GM21390 (cell line): ENCODE measurements around the gene PCDHGA9.
"Not testable (repeated sequence)": the region's sequence is repeated elsewhere in the genome, so short reads cannot be mapped to it uniquely, and the experiment has no call there.

Experiments
- ATAC-seq: cut with Tn5 transposase; IDR thresholded peaks from one replicate; pipeline ENCODE4 v1.9.1; 2021; ENCODE audit not compliant: unreplicated experiment

Gene PCDHGA9

DNA sequence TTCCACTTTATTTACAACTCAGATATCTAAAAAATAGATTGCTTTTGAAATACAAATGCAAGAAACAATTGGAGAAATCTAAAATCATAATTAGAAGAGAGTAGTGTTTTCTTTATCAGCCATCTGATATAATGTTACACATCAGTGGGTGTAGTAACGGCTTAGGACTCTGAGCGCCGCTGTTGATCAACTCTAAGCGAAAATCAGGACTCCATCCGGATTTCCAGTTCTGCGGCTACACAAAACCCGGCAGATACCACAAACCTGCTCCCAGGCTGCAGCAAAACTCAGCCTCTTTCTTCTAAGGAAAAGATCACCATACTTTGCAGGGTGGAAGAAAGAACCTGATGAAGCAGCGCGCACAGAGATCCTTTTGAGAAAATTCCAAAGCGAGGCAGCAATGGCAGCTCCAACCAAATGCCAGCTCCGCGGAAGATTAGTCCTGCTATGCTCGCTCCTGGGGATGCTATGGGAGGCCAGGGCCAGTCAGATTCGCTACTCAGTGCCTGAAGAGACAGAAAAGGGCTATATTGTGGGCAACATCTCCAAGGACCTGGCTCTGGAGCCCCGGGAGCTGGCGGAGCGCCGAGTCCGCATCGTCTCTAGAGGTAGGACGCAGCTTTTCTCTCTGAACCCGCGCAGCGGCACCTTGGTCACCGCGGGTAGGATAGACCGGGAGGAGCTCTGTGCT is at the start of gene PCDHGA9:
Gene PCDHGA9 (plus strand): TSS at position 226 of the 691 bp plus-strand sequence. CDS start 175 bp downstream, at position 401.
- ATAC-seq: peak; percentile 55

DNA sequence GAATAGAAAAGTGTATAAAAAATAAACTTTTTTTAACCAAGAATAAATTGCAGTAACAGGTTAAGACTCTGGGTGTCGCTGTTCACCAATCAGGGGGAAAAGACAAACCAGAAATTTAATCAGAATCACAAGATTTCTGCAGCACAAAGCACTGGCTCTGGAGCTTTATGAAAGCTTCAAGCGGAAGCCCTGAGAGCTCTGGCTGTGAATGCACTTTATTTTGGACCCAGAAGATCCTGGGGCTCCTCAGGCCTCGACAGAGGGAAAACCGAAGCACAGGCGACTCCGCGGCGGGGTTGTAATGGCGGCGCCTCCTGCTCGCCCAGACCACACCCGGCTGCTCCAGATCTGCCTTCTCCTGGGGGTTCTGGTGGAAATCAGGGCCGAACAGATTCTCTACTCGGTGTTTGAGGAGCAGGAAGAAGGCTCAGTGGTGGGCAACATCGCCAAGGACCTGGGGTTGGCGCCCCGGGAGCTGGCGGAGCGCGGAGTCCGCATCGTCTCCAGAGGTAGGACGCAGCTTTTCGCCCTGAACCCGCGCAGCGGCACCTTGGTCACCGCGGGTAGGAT is 47.6 kb upstream of the PCDHGA9 start, which contains the start of gene PCDHGA4:
Gene PCDHGA4 (plus strand): TSS at position 122 of the 570 bp plus-strand sequence. CDS start 87 bp downstream, at position 209.
- ATAC-seq: no peak

DNA sequence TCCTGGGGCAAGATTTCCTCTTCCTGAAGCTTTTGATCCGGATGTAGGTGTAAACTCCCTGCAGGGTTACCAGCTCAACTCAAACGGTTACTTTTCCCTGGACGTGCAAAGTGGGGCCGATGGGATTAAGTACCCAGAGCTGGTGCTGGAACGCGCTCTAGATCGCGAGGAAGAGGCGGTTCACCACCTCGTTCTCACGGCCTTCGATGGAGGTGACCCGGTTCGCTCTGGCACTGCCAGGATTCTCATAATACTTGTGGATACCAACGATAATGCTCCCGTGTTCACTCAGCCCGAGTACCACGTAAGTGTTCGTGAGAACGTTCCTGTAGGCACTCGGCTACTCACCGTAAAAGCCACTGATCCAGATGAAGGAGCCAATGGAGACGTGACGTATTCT is 46.9 kb upstream of the PCDHGA9 start:
- no peak for ATAC-seq

DNA sequence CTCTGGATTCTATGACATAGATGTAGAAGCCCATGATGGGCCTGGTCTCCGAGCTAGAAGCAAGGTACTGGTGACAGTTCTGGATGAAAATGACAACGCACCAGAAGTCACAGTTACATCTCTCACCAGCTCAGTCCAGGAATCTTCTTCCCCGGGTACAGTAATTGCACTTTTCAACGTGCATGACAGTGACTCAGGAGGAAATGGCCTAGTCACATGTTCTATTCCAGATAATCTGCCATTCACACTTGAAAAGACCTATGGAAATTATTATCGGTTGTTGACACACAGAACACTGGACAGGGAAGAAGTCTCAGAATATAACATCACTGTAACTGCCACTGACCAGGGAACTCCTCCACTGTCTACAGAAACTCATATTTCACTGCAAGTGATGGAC is 46.4 kb upstream of the PCDHGA9 start:
- no peak for ATAC-seq

DNA sequence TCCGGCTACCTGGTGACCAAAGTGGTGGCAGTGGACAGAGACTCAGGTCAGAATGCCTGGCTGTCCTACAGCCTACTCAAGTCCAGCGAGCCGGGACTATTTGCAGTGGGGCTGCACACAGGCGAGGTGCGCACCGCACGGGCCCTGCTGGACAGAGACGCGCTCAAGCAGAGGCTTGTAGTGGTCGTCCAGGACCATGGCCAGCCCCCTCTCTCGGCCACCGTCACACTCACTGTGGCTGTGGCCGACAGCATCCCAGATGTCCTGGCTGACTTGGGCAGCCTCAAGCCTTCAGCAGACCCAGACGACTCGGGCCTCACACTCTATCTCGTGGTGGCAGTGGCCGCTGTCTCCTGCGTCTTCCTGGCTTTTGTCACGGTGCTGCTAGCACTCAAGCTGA is 45.6 kb upstream of the PCDHGA9 start:
- ATAC-seq: no peak

DNA sequence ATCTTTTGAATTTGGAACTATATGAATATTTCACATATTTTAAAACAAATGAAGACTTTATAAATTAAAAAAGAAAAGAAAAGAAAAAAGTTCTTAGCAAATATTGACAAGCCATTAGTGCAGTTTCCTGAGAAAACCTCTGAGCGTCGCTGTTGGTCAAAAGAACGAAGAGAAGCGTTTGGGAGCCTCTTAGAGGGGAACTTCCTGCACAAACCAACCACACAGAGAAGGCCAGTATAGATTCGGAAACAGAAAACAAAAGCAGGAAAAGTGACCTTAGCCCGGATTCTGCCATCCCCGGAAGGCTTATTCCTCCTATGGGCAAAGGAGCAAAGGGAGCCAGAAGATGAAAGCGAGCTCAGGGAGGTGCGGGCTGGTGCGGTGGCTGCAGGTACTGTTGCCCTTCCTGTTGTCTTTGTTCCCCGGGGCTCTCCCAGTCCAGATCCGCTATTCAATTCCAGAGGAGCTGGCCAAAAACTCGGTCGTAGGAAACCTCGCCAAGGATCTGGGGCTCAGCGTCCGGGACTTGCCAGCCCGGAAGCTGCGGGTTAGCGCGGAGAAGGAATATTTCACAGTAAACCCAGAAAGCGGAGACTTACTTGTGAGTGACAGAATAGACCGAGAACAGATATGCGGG is 42.7 kb upstream of the PCDHGA9 start, which contains the start of gene PCDHGB2:
Gene PCDHGB2 (plus strand): TSS at position 205 of the 637 bp plus-strand sequence. CDS start 142 bp downstream, at position 347.
- ATAC-seq: no peak

DNA sequence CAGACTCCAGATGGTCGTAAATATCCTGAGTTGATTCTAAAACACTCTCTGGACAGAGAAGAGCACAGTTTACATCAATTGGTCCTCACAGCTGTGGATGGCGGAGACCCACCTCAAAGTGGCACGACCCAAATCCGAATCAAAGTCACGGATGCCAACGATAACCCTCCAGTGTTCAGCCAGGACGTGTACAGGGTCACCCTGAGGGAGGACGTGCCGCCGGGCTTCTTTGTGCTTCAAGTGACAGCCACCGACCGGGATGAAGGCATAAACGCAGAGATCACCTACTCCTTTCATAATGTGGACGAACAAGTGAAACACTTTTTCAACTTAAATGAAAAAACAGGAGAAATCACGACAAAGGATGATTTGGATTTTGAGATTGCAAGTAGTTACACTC is 41.9 kb upstream of the PCDHGA9 start:
- no peak for ATAC-seq

DNA sequence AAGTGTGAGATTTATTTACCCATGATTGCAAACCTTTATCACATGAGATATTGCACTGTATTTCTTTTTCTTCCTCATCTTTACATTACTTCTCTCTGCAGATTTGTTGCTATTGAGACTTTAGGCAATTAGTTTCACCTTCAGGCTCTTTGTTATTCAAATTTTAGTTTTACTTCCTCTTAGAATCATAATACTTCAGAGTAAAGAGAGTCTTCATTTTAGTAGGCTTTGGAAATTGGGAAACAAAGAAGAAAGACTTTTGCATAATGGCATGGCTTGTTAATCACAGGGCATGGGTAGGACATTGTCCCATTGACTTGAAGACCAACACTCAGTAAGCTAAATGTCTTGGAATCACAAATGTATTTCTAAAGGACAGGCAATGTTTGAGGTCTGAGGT is 39.9 kb upstream of the PCDHGA9 start:
- no peak for ATAC-seq

DNA sequence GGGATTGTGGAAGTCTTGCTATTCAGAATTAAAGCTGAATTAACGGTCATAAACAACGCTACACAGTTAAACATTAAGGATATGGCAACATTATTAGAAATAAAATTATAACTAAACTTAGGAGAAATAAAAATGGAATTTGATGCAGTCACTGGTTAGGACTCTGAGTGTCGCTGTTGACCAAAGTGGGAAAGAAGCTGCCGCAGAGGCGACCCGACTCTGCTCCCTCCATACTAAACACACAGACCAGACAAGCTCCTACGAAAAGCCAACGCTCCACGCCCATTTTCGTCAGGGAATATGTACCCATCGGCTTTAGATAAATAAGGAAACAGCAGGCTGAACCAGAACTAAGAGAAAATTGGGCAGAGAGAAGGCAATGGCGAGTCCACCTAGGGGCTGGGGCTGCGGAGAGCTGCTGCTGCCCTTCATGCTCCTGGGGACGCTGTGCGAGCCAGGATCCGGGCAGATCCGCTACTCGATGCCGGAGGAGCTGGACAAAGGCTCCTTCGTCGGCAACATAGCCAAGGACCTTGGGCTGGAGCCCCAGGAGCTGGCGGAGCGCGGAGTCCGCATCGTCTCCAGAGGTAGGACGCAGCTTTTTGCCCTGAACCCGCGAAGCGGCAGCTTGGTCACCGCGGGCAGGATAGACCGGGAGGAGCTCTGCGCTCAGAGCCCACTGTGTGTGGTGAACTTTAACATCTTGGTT is 38.5 kb upstream of the PCDHGA9 start, which contains the start of gene PCDHGA5:
Gene PCDHGA5 (plus strand): TSS at position 211 of the 709 bp plus-strand sequence. CDS start 169 bp downstream, at position 380.
- ATAC-seq: no peak

DNA sequence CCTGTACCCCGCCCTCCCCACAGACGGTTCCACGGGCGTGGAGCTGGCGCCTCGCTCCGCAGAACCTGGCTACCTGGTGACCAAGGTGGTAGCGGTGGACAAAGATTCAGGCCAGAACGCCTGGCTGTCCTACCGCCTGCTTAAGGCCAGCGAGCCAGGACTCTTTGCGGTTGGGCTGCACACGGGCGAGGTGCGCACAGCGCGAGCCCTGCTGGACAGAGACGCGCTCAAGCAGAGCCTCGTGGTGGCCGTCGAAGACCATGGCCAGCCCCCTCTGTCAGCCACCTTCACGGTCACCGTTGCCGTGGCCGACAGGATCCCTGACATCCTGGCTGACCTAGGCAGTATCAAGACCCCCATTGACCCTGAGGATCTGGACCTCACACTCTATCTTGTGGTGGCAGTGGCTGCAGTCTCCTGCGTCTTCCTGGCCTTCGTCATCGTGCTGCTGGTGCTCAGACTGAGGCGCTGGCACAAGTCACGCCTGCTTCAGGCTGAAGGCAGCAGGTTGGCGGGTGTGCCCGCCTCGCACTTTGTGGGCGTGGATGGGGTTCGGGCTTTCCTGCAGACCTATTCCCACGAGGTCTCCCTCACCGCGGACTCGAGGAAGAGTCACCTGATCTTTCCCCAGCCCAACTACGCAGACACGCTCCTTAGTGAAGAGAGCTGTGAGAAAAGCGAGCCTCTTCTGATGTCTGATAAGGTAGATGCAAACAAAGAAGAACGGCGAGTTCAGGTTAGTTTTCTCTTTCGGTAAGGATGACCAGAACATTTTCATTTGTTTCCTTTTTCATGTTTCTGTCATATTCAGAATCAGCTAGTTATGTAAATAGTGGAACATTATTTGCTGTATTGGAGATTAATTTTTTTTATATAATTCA is 36.3 kb upstream of the PCDHGA9 start:
- ATAC-seq: no peak

DNA sequence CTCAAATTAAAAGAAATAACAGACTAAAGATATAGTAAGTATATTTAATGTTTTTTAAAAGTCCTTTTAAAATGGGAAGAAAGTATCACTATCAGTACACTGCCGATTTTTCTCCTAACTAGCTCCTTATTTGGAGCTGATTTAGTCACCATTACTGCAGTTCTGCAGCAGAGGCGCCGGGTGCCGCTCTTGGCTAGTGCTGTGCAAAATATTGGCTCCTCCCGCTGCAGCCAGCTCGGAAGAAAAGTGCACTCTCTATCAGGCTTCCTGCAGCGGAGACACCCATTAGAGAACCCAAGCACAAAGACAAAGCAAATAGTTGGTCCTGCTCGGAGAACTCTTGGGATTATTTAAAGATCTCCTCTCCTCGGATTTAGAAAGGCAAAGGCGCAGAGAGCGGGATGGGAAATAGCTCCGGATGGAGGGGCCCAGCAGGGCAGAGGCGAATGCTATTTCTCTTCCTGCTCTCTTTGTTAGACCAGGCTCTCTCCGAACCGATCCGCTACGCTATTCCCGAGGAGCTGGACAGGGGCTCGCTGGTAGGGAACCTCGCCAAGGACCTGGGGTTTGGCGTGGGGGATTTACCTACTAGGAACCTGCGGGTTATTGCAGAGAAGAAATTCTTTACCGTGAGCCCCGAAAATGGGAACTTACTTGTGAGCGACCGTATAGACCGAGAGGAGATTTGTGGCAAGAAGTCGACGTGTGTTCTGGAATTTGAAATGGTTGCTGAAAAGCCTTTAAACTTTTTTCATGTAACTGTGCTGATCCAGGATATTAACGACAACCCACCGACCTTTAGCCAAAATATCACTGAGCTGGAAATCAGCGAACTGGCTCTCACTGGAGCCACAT is 32.4 kb upstream of the PCDHGA9 start, which contains the start of gene PCDHGB3:
Gene PCDHGB3 (plus strand): TSS at position 249 of the 855 bp plus-strand sequence. CDS start 153 bp downstream, at position 402.
- peak; percentile 95 for ATAC-seq

DNA sequence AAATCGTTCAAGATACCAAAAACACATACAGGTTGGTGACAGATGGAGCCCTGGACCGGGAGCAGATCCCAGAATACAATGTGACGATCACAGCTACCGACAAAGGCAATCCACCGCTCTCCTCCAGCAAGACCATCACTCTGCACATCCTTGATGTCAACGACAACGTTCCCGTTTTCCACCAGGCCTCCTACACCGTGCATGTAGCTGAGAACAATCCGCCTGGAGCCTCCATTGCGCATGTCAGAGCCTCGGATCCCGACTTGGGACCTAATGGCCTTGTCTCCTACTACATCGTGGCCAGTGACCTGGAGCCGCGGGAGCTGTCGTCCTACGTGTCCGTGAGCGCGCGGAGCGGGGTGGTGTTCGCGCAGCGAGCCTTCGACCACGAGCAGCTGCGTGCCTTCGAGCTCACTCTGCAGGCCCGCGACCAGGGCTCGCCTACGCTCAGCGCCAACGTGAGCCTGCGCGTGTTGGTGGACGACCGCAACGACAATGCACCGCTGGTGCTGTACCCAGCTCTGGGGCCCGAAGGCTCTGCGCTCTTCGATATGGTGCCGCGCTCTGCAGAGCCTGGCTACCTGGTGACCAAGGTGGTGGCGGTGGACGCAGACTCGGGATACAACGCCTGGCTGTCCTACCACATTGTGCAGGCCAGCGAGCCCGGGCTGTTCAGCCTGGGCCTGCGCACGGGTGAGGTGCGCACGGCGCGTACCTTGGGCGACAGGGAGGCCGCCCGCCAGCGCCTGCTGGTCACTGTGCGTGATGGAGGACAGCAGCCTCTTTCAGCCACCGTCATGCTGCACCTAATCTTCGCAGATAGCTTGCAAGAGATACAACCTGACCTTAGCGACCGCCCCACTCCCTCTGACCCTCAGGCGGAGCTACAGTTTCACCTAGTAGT is 30.8 kb upstream of the PCDHGA9 start:
- no peak for ATAC-seq

DNA sequence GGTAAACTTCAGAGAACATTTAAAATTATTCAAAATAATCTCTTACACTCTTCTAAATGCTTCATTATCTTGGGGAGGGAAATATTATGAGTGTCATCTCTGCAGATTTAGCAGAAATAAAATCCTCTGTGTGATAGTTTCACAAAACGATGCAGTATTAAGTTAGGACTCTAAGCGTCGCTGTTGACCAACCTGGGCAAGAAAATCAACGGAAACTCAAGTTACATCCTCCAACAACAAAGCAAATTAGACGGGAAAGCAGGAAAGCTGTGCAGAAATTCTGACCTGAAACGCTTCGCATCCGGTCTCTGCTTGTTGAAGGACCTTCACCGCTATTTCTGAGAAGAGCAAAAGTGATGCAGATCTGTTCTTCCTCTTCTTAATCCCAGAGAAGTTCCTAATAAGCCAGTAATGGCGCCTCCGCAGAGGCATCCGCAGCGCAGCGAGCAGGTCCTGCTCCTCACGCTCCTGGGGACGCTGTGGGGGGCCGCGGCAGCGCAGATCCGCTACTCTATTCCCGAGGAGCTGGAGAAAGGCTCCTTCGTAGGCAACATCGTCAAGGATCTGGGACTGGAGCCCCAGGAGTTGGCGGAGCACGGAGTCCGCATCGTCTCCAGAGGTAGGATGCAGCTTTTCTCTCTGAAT is 28.8 kb upstream of the PCDHGA9 start, which contains the start of gene PCDHGA6:
Gene PCDHGA6 (plus strand): TSS at position 219 of the 645 bp plus-strand sequence. CDS start 193 bp downstream, at position 412.
- ATAC-seq: no peak

DNA sequence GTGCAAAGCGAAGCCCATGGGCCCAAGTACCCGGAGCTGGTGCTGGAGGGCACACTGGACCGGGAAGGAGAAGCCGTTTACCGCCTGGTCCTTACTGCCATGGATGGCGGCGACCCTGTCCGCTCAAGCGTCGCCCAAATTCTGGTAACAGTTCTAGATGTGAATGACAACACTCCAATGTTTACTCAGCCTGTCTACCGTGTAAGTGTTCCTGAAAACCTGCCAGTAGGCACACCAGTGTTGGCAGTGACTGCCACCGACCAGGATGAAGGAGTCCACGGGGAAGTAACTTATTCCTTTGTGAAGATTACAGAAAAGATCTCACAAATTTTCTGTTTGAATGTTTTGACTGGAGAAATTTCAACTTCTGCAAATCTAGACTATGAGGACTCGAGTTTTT is 28.0 kb upstream of the PCDHGA9 start:
- ATAC-seq: no peak

DNA sequence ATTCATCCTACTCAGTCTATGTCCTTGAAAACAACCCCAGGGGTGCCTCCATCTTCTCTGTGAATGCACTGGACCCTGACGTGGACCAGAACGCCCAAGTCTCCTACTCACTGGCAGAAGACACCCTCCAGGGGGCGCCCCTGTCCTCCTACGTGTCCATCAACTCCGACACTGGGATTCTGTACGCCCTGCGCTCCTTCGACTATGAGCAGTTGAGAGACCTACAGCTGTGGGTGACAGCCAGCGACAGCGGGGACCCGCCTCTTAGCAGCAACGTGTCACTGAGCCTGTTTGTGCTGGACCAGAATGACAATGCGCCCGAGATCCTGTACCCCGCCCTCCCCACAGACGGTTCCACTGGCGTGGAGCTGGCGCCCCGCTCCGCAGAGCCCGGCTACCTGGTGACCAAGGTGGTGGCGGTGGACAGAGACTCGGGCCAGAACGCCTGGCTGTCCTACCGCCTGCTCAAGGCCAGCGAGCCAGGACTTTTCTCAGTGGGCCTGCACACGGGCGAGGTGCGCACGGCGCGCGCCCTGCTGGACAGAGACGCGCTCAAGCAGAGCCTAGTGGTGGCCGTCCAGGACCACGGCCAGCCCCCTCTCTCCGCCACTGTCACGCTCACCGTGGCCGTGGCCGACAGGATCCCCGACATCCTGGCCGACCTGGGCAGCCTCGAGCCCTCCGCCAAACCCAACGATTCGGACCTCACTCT is 27.0 kb upstream of the PCDHGA9 start:
- ATAC-seq: not testable (repeated sequence)

DNA sequence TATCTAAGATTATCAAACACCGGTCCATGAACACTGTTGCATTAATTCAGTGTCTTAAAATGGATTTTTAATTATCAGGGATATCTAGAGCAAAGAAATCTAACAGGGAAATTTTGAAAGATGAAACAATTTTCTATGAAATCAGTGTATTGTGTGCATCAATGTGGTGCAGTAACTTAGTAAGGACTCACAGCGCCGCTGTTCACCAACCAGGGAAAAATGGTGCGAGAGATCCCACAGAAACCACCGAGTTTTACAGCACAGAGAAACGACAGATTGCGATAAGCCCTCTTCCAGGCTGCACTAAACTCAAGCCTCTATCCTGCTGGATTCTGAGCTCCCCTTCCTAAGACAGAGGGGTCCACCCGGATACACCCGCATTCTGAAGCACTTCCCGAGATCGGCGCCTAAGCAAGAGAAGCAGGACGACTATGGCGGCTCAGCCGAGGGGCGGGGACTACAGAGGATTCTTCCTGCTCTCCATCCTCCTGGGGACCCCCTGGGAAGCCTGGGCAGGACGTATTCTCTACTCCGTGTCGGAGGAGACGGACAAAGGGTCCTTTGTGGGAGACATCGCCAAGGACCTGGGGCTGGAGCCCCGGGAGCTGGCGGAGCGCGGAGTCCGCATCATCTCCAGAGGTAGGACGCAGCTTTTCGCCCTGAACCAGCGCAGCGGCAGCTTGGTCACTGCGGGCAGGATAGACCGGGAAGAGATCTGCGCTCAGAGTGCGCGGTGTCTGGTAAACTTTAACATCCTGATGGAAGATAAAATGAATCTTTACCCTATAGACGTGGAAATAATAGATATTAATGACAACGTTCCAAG is 19.9 kb upstream of the PCDHGA9 start, which contains the start of gene PCDHGA7:
Gene PCDHGA7 (plus strand): TSS at position 274 of the 826 bp plus-strand sequence. CDS start 158 bp downstream, at position 432.
- no peak for ATAC-seq
